ENCODE results near the gene FBXO17. TPM values are rescaled to one million over a fixed set of nuclear protein-coding genes. Genes with fewer than 3 reads are reported as not detected.
"Not testable (repeated sequence)": the region's sequence is repeated elsewhere in the genome, so short reads cannot be mapped to it uniquely, and the experiment has no call there.

FBXO17 gene
- total RNA-seq, 1 experiment from 2014 or later = 8.1 TPM

GRCh38 chr19:39001041-39001440, 25.5 kb upstream of the FBXO17 start:
- H3K4me2 ChIP-seq = no peak overlapping the region
- H3K27ac ChIP-seq = no peak overlapping the region
- CTCF ChIA-PET = no interaction called here
- no peaks in the 10 kb centered on the region for H3K27me3 ChIP-seq (ENCODE audit: insufficient read depth, low read depth)
- H3K4me3 ChIP-seq = no peak overlapping the region
- no peak overlapping the region for H2AFZ ChIP-seq
- POLR2A ChIA-PET (ENCODE audit: unreplicated experiment) = no interaction called here
- H3K9me2 ChIP-seq (ENCODE audit: insufficient read depth) = no peaks in the 10 kb centered on the region
- no peaks in the 10 kb centered on the region for H3K79me2 ChIP-seq (ENCODE audit: low read depth)
- H4K20me1 ChIP-seq (ENCODE audit: insufficient read depth) = no peaks in the 10 kb centered on the region
- H3K4me1 ChIP-seq (replicated peaks; ENCODE audit: insufficient read depth) = no peaks in the 10 kb centered on the region
- no peaks in the 10 kb centered on the region for H3F3A ChIP-seq (ENCODE audit: insufficient read depth, low read depth)
- BruUV-seq (replicated peaks) = no TSS peak
- DNase-seq = no peak
- TF ChIP-seq EZH2 (IDR thresholded peaks at IDR 0.05; ENCODE audit: low read depth) (no peak), CTCF (conservative IDR thresholded peaks at IDR 0.05) (no peak)
- H3K36me3 ChIP-seq (ENCODE audit: low read depth) = no peaks in the 10 kb centered on the region
- H3K9me3 ChIP-seq (ENCODE audit: insufficient read depth, low read depth) = no peaks in the 10 kb centered on the region
- intact Hi-C loops (cut with micrococcal nuclease; ENCODE audit: unreplicated experiment) = no loop called here

- DNase-seq; H2AFZ ChIP-seq; H3K9me2 ChIP-seq (ENCODE audit: insufficient read depth); H3K9me3 ChIP-seq (ENCODE audit: insufficient read depth, low read depth); H3F3A ChIP-seq (ENCODE audit: insufficient read depth, low read depth); BruUV-seq (replicated peaks); H4K20me1 ChIP-seq (ENCODE audit: insufficient read depth); H3K4me2 ChIP-seq; CTCF ChIA-PET; H3K27ac ChIP-seq; H3K79me2 ChIP-seq (ENCODE audit: low read depth); intact Hi-C loops (cut with micrococcal nuclease; ENCODE audit: unreplicated experiment); H3K4me3 ChIP-seq; H3K27me3 ChIP-seq (ENCODE audit: insufficient read depth, low read depth); H3K36me3 ChIP-seq (ENCODE audit: low read depth); H3K4me1 ChIP-seq (replicated peaks; ENCODE audit: insufficient read depth): not testable (repeated sequence)
- POLR2A ChIA-PET (ENCODE audit: unreplicated experiment) = interaction anchor here (0.7 kb wide), 1 partner anchor 277 kb away, joined by 5 read pairs; no protein-coding TSS in a partner anchor
Measured at GRCh38 chr19:38997576-38997975, 22.0 kb upstream of the FBXO17 start.

GRCh38 chr19:38993271-38993670, 17.7 kb upstream of the FBXO17 start:
- Histone ChIP-seq H3K4me1 (replicated peaks; ENCODE audit: insufficient read depth) (peaks cover 9% of the 10 kb centered on the region), H3K9me3 (ENCODE audit: insufficient read depth, low read depth) (no peaks in the 10 kb centered on the region), H2AFZ (no peak overlapping the region), H3K36me3 (ENCODE audit: low read depth) (no peaks in the 10 kb centered on the region), H3K27ac (no peak overlapping the region), H3K4me2 (no peak overlapping the region), H3F3A (ENCODE audit: insufficient read depth, low read depth) (peaks cover 7% of the 10 kb centered on the region; the same call in 1 of the 2 replicates), H3K79me2 (ENCODE audit: low read depth) (no peaks in the 10 kb centered on the region), H3K27me3 (ENCODE audit: insufficient read depth, low read depth) (no peaks in the 10 kb centered on the region), H3K4me3 (no peak overlapping the region), H4K20me1 (ENCODE audit: insufficient read depth) (no peaks in the 10 kb centered on the region), H3K9me2 (ENCODE audit: insufficient read depth) (no peaks in the 10 kb centered on the region)
- no TSS peak for BruUV-seq (replicated peaks)
- TF ChIP-seq CTCF (conservative IDR thresholded peaks at IDR 0.05) (no peak), EZH2 (IDR thresholded peaks at IDR 0.05; ENCODE audit: low read depth) (no peak)
- CTCF ChIA-PET = no interaction called here
- intact Hi-C loops (cut with micrococcal nuclease; ENCODE audit: unreplicated experiment) = no loop called here
- no peak for DNase-seq
- POLR2A ChIA-PET (ENCODE audit: unreplicated experiment) = interaction anchor here (0.5 to 0.7 kb wide), 2 partner anchors 38 to 79 kb away, joined by 6 to 8 read pairs; no protein-coding TSS in a partner anchor
